Immature natural killer cell (primary cell): ENCODE results near the gene RALGAPA2. TPM values are rescaled to one million over a fixed set of nuclear protein-coding genes. Genes with fewer than 3 reads are reported as not detected.

Experiments used
- DNase-seq, 3 donors: peaks; one replicate each; pipeline ENCODE4 v3.0.0; 2022; ENCODE audit warnings: mixed read lengths in 1 of 3
- H3K27ac Mint-ChIP-seq, 6 donors: one replicate each; pipeline ENCODE4 v1.8.0; 2020; ENCODE audit warnings: mixed read lengths in 6 of 6, mild to moderate bottlenecking in 5 of 6, inconsistent platforms in 4 of 6, moderate library complexity in 3 of 6
- H3K27me3 Mint-ChIP-seq, 3 donors: one replicate each; pipeline ENCODE4 v1.8.0; 2020 to 2021; ENCODE audit warnings: low read depth in 3 of 3, mild to moderate bottlenecking in 3 of 3, mixed read lengths in 3 of 3, moderate library complexity in 3 of 3, inconsistent platforms in 1 of 3
- H3K36me3 Mint-ChIP-seq, 3 donors: one replicate each; pipeline ENCODE4 v1.8.0; 2020; ENCODE audit warnings: mixed read lengths in 3 of 3, inconsistent platforms in 2 of 3, mild to moderate bottlenecking in 2 of 3
- H3K4me1 Mint-ChIP-seq, 2 donors: one replicate each; pipeline ENCODE4 v1.8.0; 2020; ENCODE audit warnings: inconsistent platforms in 2 of 2, mild to moderate bottlenecking in 2 of 2, mixed read lengths in 2 of 2, moderate library complexity in 1 of 2
- H3K4me3 Mint-ChIP-seq, 5 donors: one replicate each; pipeline ENCODE4 v1.8.0; 2020; ENCODE audit warnings: mild to moderate bottlenecking in 5 of 5, mixed read lengths in 5 of 5, inconsistent platforms in 3 of 5, moderate library complexity in 3 of 5
- H3K9me3 Mint-ChIP-seq, 6 donors: one replicate each; pipeline ENCODE4 v1.8.0; 2020; ENCODE audit warnings: mild to moderate bottlenecking in 6 of 6, mixed read lengths in 6 of 6, inconsistent platforms in 4 of 6, moderate library complexity in 3 of 6
- polyA plus RNA-seq, 3 donors: library from polyadenylated mRNA; unstranded; fragments of 300-500 nt; fragmentation: Illumina TruSeq; gene quantifications; one replicate each; pipeline ENCODE4 v1.2.3, GENCODE V29; 2021

The RALGAPA2 gene
- polyA plus RNA-seq, 3 donors from 2014 or later, result 2.2 to 5.7 (median 2.3) TPM

DNA sequence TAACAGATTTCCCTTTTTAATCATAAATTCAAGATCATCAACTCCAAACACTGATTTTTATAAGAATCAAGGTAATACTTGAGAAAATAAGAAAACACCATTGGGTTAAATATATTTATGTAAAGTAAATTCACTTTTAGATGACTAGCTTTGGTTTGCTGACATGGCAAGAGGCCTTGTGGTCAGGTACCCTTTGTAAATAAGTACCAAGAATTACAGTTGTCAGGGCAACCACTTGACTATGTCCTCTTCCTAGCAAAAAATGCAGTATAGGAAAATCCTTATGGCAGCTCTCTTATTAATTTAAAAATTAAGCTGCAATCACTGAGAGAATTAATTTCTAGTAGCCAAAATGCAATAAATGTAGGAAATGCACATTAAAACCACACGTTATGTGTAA lies 190.7 kb downstream of the RALGAPA2 start:
- Mint-ChIP-seq H3K27me3 (no peaks in the 10 kb centered on the region), H3K27ac (no peak overlapping the region), H3K36me3 (peaks cover 26 to 37% (median 33%) of the 10 kb centered on the region in 3 donors), H3K4me3 (no peak overlapping the region), H3K9me3 (no peaks in the 10 kb centered on the region), H3K4me1 (no peaks in the 10 kb centered on the region)
- no peak for DNase-seq

DNA sequence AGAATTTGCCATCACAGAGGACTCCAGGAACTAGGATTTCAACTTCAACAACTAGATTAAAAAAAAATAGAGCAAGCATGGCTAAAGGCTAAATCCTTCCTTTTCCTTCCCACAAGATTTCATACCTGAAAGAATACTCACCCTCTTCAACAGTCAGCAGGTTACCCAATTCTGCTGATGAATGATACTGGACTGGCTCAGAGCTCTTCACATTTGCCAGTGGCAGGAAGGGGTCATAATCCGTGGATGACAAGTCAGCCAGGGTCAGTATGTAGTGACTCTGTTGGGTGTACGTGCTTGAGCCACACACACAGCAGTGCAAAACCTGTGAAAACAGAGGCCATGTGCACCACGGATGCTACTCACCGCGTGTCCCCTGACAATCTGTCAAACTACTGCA lies 191.7 kb downstream of the RALGAPA2 start:
- no peaks in the 10 kb centered on the region for H3K9me3 Mint-ChIP-seq
- no peaks in the 10 kb centered on the region for H3K27me3 Mint-ChIP-seq
- H3K36me3 Mint-ChIP-seq, result peaks cover 34 to 46% (median 43%) of the 10 kb centered on the region in 3 donors
- no peak overlapping the region for H3K27ac Mint-ChIP-seq
- DNase-seq, result no peak
- no peak overlapping the region for H3K4me3 Mint-ChIP-seq
- no peaks in the 10 kb centered on the region for H3K4me1 Mint-ChIP-seq

DNA sequence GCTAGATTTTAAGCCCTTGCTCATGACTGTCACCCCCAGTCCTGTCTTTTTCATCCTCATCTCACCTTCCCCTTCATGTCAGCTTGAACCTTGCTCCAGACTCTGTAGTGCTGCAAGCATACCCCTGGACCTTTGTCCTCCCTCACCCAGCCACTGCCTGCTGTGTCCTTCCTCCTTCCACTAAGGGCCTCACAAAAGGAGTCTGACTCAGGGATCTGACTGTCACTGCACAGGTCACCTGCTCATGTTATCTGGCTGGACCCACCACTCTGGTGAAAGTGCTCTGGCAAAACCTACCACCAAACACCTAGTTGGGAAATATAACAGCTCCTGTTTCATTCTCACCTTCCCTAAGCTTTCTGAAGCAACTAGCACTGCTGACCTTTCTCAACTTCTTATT lies 193.2 kb downstream of the RALGAPA2 start:
- Mint-ChIP-seq H3K27ac (no peak overlapping the region), H3K9me3 (peaks cover 0 to 4% (median 0%) of the 10 kb centered on the region in 6 donors), H3K4me3 (no peak overlapping the region), H3K36me3 (peaks cover 41 to 60% (median 53%) of the 10 kb centered on the region in 3 donors), H3K4me1 (no peaks in the 10 kb centered on the region), H3K27me3 (no peaks in the 10 kb centered on the region)
- DNase-seq, result no peak

DNA sequence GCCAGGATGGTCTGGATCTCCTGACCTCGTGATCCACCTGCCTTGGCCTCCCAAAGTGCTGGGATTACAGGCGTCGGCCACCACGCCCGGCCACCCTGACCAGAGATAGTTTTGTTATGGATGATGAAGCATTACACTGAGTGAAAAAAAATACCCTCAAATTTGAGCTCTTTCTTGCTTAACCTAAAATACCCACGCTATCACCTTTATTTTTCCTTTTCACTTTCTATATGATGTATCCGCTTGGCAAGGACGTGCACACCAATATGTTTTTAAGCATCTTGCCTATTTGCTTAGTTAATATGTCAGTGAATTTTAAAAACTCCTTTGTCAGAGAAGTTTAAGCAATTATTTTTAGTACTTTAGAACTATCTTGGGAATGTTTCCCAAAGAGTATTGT lies 194.2 kb downstream of the RALGAPA2 start:
- H3K27me3 Mint-ChIP-seq, result no peaks in the 10 kb centered on the region
- H3K4me1 Mint-ChIP-seq, result no peaks in the 10 kb centered on the region
- peaks cover 50 to 67% (median 60%) of the 10 kb centered on the region in 3 donors for H3K36me3 Mint-ChIP-seq
- peaks cover 0 to 7% (median under 1%) of the 10 kb centered on the region in 6 donors for H3K9me3 Mint-ChIP-seq
- no peak overlapping the region for H3K4me3 Mint-ChIP-seq
- no peak overlapping the region for H3K27ac Mint-ChIP-seq
- no peak for DNase-seq

DNA sequence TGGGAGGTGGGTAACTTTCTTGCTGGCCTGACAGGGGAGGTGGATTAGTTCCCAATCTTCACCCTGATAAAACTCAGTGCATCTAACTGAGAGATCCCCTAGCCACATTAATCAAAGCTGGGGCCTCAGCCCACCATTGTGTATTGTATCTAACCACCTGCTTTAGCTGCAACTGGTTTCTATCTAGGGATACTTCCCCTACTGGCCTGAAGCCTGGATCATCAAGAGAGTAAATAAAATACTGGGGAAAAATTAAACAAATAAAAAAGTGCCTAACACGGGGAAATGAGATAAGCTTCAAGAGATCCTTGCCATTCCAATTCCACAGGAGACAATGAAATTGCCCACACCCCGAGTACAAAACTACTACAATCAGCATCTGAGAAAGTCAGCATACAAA lies 195.1 kb downstream of the RALGAPA2 start:
- H3K27me3 Mint-ChIP-seq, result peaks cover 0 to 2% (median 0%) of the 10 kb centered on the region in 3 donors
- peaks cover 59 to 77% (median 70%) of the 10 kb centered on the region in 3 donors for H3K36me3 Mint-ChIP-seq
- H3K9me3 Mint-ChIP-seq, result peaks cover 0 to 7% (median under 1%) of the 10 kb centered on the region in 6 donors
- no peak for DNase-seq
- no peak overlapping the region for H3K4me3 Mint-ChIP-seq
- no peak overlapping the region for H3K27ac Mint-ChIP-seq
- H3K4me1 Mint-ChIP-seq, result no peaks in the 10 kb centered on the region

DNA sequence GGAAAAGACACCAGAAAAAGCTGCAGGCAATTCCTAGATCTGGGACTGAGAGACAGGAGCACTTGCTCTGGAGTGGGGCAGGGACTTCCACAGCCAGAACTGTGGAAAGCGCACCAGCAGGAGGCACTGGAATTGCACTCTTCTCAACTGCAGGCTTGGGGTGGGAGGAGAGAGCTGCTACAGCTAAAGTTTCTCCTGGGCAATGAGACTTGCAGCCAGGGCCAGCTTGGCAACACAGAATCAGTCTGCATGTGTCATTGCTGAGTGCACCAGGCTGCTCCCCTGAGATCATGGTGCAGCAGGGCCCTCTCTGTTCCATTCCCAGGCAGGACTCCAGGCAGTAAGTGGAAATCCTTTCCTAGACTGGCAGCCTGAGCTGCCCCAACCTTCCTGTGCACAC lies 198.7 kb downstream of the RALGAPA2 start:
- no peak overlapping the region for H3K4me3 Mint-ChIP-seq
- no peak overlapping the region for H3K27ac Mint-ChIP-seq
- peaks cover 0 to 7% (median under 1%) of the 10 kb centered on the region in 6 donors for H3K9me3 Mint-ChIP-seq
- H3K4me1 Mint-ChIP-seq, result no peaks in the 10 kb centered on the region
- DNase-seq, result no peak
- peaks cover 59 to 78% (median 78%) of the 10 kb centered on the region in 3 donors for H3K36me3 Mint-ChIP-seq
- H3K27me3 Mint-ChIP-seq, result peaks cover 0 to 2% (median 0%) of the 10 kb centered on the region in 3 donors

DNA sequence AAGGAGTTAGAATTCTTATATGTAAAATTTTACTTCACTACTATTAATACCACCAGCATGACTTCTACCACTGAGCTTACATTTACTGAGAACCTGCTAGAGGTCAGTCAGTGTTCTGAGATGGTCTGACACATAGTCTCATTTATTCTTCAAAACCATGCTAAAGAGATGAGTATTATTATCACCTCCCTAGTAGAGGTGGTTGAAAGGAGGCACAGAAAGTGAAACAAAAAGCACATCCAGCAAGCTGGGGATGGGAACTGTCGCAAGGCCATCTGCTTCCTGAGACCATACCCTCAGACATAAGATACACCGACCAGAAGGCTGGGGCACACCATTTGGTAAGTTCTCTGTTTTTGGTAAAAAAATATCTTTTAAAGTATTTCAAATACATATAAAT lies 206.9 kb downstream of the RALGAPA2 start:
- peak overlapping the region in 4 of 6 donors; percentile 31 to 79 (median 56) for H3K27ac Mint-ChIP-seq
- H3K27me3 Mint-ChIP-seq, result no peaks in the 10 kb centered on the region
- peaks cover 8 to 13% of the 10 kb centered on the region in 2 donors for H3K4me1 Mint-ChIP-seq
- H3K4me3 Mint-ChIP-seq, result peak overlapping the region in 2 of 5 donors; percentile 22 to 70
- peaks cover 34 to 60% (median 35%) of the 10 kb centered on the region in 3 donors for H3K36me3 Mint-ChIP-seq
- no peaks in the 10 kb centered on the region for H3K9me3 Mint-ChIP-seq
- peak in 2 of 3 donors; percentile 5 to 12 for DNase-seq

DNA sequence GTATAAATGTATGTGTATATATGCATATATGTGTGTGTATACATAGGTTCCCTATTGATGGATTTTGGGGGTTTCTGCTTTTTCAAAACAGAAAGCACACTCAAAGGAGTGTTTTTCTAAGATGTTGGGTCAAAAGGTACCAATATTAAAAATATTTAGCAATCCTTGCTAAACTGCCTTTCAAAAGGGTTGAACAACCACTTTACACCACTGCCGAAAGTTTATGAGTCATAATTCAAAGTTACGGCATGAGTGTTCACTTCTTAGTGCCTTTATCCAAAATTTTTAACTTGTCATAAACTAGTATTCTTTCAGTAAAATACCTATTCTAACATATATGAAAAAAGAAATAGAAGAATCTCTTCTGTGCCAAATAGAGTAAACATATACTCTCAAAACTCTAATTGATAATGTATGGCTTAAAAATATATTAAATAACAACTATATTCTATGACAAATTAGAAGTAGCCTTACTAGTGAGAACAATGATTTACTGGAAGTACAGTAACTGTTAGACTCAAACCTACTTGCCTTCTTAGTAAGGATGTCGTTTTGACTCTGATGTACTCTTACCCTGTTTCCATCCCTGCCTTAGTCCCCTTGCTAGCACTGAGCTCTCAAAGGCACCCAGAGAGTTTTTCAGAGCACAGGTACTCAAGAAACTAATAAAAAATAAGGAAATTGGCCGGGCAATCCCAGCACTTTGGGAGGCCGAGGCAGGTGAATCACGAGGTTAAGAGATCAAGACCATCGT lies 208.5 kb downstream of the RALGAPA2 start:
- DNase-seq, result no peak
- H3K4me3 Mint-ChIP-seq, result no peak overlapping the region
- H3K27ac Mint-ChIP-seq, result no peak overlapping the region
- H3K9me3 Mint-ChIP-seq, result no peaks in the 10 kb centered on the region
- no peaks in the 10 kb centered on the region for H3K27me3 Mint-ChIP-seq
- H3K36me3 Mint-ChIP-seq, result peaks cover 31 to 49% (median 33%) of the 10 kb centered on the region in 3 donors
- H3K4me1 Mint-ChIP-seq, result peaks cover 8 to 13% of the 10 kb centered on the region in 2 donors

DNA sequence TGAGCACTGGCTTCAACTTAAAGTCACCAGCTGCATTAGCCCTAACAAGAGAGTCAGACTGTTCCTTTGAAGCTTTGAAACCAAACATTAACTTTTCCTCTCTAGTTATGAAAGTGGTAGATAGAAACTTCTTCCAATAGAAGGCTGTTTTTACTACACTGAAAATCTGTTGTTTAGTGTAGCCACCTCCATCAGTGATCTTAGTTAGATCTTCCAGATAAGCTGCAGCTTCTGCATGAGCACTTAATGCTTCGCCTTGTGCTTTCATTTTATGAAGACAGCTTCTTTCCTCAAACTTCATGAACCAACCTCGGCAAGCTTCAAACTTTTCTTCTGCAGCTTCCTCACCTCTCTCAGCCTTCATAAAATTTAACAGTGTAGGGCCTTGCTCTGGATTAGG lies 211.3 kb downstream of the RALGAPA2 start:
- no peak for DNase-seq
- Mint-ChIP-seq H3K4me1 (peaks cover 5 to 10% of the 10 kb centered on the region in 2 donors), H3K9me3 (no peaks in the 10 kb centered on the region), H3K27me3 (no peaks in the 10 kb centered on the region), H3K27ac (no peak overlapping the region), H3K4me3 (no peak overlapping the region), H3K36me3 (peaks cover 41 to 56% (median 42%) of the 10 kb centered on the region in 3 donors)

DNA sequence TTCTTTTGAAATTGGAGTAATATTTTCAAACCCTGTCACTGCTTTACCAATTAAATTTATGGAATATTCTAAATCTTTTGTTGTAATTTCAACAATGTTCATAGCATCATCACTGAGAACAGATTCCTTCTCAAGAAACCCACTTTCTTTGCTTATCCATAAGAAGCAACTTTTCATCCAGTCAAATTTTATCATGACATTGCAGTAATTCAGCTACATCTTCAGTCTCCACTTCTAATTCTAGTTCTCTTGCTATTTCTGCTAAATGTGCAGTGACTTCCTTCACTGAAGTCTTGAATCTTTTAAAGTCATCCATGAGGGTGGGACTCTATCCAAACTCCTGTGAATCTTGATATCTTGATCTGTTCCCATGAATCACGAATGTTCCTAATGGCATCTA lies 212.1 kb downstream of the RALGAPA2 start:
- no peaks in the 10 kb centered on the region for H3K9me3 Mint-ChIP-seq
- DNase-seq, result no peak
- no peak overlapping the region for H3K4me3 Mint-ChIP-seq
- H3K27me3 Mint-ChIP-seq, result no peaks in the 10 kb centered on the region
- H3K27ac Mint-ChIP-seq, result no peak overlapping the region
- peaks cover 0 to 2% of the 10 kb centered on the region in 2 donors for H3K4me1 Mint-ChIP-seq
- H3K36me3 Mint-ChIP-seq, result peaks cover 45 to 60% (median 48%) of the 10 kb centered on the region in 3 donors

DNA sequence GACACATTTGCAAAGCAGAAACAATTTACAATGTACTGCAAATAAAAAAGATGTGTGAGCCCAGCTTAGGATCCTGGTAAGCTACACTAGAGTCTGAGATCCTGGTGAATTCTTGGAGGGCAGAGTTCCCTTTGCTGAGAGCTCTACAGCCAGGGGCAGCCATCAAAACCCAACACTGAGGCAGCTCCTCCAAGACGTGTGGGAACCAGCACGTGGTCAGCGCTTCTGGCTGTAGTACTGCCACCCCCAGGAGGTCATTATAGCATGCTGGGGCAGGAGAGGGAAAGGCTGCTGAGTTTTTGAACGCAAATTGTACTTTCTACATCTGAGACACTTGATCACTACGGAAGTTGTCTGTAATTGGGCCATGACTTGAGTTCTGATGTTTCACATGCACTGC lies 213.0 kb downstream of the RALGAPA2 start:
- Mint-ChIP-seq H3K27me3 (no peaks in the 10 kb centered on the region), H3K27ac (no peak overlapping the region), H3K4me3 (no peak overlapping the region), H3K4me1 (no peaks in the 10 kb centered on the region), H3K9me3 (no peaks in the 10 kb centered on the region), H3K36me3 (peaks cover 40 to 55% (median 43%) of the 10 kb centered on the region in 3 donors)
- DNase-seq, result no peak

DNA sequence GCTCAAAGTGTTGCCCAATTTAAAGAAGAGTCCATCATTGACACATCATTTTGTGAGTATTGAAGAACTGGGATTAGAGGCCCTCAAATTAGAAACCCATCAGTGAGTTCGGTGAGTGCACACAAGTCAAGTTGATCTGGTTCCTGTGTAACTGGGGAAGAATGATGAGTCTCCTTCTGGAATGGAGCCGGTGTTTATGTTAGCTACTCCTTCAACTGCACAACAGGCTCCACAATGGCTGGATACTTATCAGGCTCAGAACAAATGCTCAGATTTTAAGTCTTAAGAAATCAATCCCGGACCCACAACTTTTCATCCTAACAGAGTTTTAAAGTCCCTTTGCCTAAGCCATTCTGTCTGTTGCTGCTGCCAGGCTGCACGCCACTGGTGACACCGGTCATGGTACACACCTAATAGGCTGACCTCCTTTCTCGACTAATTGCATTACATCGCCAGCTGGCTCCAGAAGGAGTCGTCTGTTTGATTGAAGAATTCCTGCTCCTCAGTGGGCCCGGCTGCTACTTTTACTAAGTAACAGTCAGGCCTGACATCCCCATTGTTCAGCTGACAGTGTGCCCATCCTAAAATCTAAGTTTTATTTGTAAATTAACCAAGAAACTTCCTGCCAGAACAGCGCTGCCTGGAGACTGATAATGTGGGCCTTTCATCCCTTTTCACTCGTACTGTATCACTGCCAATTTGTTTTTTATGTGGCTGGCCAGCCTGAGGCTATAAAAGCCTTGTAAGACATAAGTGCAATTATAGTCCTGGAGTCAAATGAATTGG lies 214.2 kb downstream of the RALGAPA2 start:
- H3K27ac Mint-ChIP-seq, result no peak overlapping the region
- H3K4me1 Mint-ChIP-seq, result no peaks in the 10 kb centered on the region
- H3K27me3 Mint-ChIP-seq, result no peaks in the 10 kb centered on the region
- H3K9me3 Mint-ChIP-seq, result no peaks in the 10 kb centered on the region
- DNase-seq, result no peak
- H3K4me3 Mint-ChIP-seq, result no peak overlapping the region
- H3K36me3 Mint-ChIP-seq, result peaks cover 44 to 58% (median 47%) of the 10 kb centered on the region in 3 donors

DNA sequence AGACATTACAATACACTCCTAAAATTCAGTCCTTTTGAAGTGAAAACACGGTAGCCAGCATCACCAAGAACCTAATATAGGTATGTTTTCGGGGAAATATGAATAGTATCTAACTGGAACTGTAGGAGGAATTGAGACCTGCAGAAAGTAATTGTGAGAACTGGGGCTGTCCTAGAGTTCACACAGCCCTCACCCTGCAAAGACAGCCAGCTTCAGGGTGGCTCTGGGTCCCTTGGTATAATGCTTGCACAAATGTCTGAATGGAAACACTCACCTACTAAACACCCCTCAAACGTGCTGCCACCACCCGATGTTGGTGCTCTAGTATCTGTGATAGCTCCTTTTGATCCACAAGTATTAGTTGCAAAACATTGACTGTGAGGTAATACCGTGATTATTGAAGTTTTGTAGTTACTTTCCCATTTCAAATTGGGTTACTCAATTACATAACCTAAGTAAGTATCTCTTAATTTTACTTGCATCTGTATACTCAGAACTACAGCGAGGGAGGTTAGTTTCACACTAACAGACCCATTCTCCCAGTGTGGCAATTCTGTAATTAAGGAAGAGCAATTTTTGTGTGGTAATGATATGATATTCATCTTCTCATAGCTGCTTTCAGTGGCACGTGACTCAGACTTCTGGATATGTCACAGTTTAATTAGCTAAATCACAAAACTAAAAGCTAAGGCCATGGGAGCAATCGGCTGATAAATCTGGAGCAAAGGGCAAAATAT lies 215.0 kb downstream of the RALGAPA2 start:
- no peak for DNase-seq
- no peaks in the 10 kb centered on the region for H3K27me3 Mint-ChIP-seq
- H3K9me3 Mint-ChIP-seq, result no peaks in the 10 kb centered on the region
- peaks cover 41 to 54% (median 48%) of the 10 kb centered on the region in 3 donors for H3K36me3 Mint-ChIP-seq
- no peak overlapping the region for H3K27ac Mint-ChIP-seq
- no peaks in the 10 kb centered on the region for H3K4me1 Mint-ChIP-seq
- no peak overlapping the region for H3K4me3 Mint-ChIP-seq
